Measurements from ENCODE around the gene SLC3A2. TPM values are rescaled to one million over a fixed set of nuclear protein-coding genes. Genes with fewer than 3 reads are reported as not detected.
"Not testable (repeated sequence)": the region's sequence is repeated elsewhere in the genome, so short reads cannot be mapped to it uniquely, and the experiment has no call there.

The SLC3A2 gene
- total RNA-seq, 4 donors from 2014 or later = 108 to 148 (median 133) TPM

GRCh38 chr11:62835336-62835735, 45.4 kb upstream of the SLC3A2 start:
- Histone ChIP-seq H3K4me3 (no peak overlapping the region), H3K36me3 (peaks cover 0 to 36% (median 11%) of the 10 kb centered on the region in 3 donors), H3K4me1 (peaks cover 0 to 59% (median 17%) of the 10 kb centered on the region in 4 donors), H3K27ac (no peak overlapping the region), H3K27me3 (no peaks in the 10 kb centered on the region), H3K9me3 (no peaks in the 10 kb centered on the region)
- no peak for DNase-seq (ENCODE audit: low spot score in 2 of 2)
- TF ChIP-seq POLR2A (IDR thresholded peaks at IDR 0.05) (no peak), EP300 (IDR thresholded peaks at IDR 0.05) (no peak), CTCF (IDR thresholded peaks at IDR 0.05) (no peak)
- WGBS, 2 donors = 81 to 82% methylated on average over 8 of the region's 8 CpGs

GRCh38 chr11:62839050-62839945, 41.4 kb upstream of the SLC3A2 start, which contains the start of gene WDR74:
TSS of gene WDR74 (minus strand) at chr11:62839590. CDS start at chr11:62839570, 20 bp downstream.
- H3K9me3 ChIP-seq = no peaks in the 10 kb centered on the region
- peak; percentile 55 to 100 for TF ChIP-seq EP300 (IDR thresholded peaks at IDR 0.05)
- TF ChIP-seq POLR2A (IDR thresholded peaks at IDR 0.05) = peak; percentile 92 to 93
- peak in 1 of 5 experiments; percentile 32 for TF ChIP-seq CTCF (IDR thresholded peaks at IDR 0.05)
- peak within 1 kb of the TSS; percentile 69 to 97 (median 86) for H3K4me3 ChIP-seq
- H3K36me3 ChIP-seq = peaks cover 0 to 32% (median 5%) of the 10 kb centered on the region in 3 donors
- H3K27me3 ChIP-seq = no peaks in the 10 kb centered on the region
- peak within 1 kb of the TSS; percentile 98 to 100 (median 99) for H3K27ac ChIP-seq
- WGBS, 2 donors = 0% methylated on average over 48 to 62 of the region's 62 CpGs
- peaks cover 0 to 47% (median 7%) of the 10 kb centered on the region in 4 donors for H3K4me1 ChIP-seq
- peak; percentile 82 to 87 for DNase-seq (ENCODE audit: low spot score in 2 of 2)

GRCh38 chr11:62840721-62841360, 39.9 kb upstream of the SLC3A2 start:
- WGBS, 2 donors = 1 to 2% methylated on average over 41 of the region's 41 CpGs
- peak; percentile 61 to 79 for DNase-seq (ENCODE audit: low spot score in 2 of 2)
- Histone ChIP-seq H3K4me1 (peaks cover 0 to 36% (median 7%) of the 10 kb centered on the region in 4 donors), H3K36me3 (peaks cover 0 to 17% (median 0%) of the 10 kb centered on the region in 3 donors), H3K27ac (peak overlapping the region; percentile 98 to 100 (median 99)), H3K4me3 (peak overlapping the region; percentile 69 to 97 (median 86))
- H3K27me3 ChIP-seq, H3K9me3 ChIP-seq: not testable (repeated sequence)
- peak in 1 of 2 donors; percentile 8 for TF ChIP-seq EP300 (IDR thresholded peaks at IDR 0.05)

GRCh38 chr11:62841361-62842170, 39.1 kb upstream of the SLC3A2 start:
- Histone ChIP-seq H3K9me3 (no peaks in the 10 kb centered on the region), H3K4me3 (peak overlapping the region; percentile 69 to 97 (median 86)), H3K36me3 (peaks cover 0 to 9% (median 0%) of the 10 kb centered on the region in 3 donors), H3K4me1 (peaks cover 0 to 30% (median 7%) of the 10 kb centered on the region in 4 donors), H3K27me3 (no peaks in the 10 kb centered on the region), H3K27ac (peak overlapping the region; percentile 98 to 100 (median 99))
- peak; percentile 68 to 87 for DNase-seq (ENCODE audit: low spot score in 2 of 2)
- WGBS, 2 donors = 0 to 1% methylated on average over 33 of the region's 33 CpGs
- peak; percentile 96 to 99 for TF ChIP-seq POLR2A (IDR thresholded peaks at IDR 0.05)
- TF ChIP-seq CTCF (IDR thresholded peaks at IDR 0.05) = peak in 1 of 5 experiments; percentile 35
- peak; percentile 63 to 100 for TF ChIP-seq EP300 (IDR thresholded peaks at IDR 0.05)
